Measurements from ENCODE around the gene PTPN4. TPM values are rescaled to one million over a fixed set of nuclear protein-coding genes. Genes with fewer than 3 reads are reported as not detected.
A peak's percentile ranks its signal among the peaks of the same experiment; 100 is the strongest.
"Not testable (repeated sequence)": the region's sequence is repeated elsewhere in the genome, so short reads cannot be mapped to it uniquely, and the experiment has no call there.

The PTPN4 gene
- total RNA-seq, 1 donor from 2014 or later = 21.4 TPM

DNA sequence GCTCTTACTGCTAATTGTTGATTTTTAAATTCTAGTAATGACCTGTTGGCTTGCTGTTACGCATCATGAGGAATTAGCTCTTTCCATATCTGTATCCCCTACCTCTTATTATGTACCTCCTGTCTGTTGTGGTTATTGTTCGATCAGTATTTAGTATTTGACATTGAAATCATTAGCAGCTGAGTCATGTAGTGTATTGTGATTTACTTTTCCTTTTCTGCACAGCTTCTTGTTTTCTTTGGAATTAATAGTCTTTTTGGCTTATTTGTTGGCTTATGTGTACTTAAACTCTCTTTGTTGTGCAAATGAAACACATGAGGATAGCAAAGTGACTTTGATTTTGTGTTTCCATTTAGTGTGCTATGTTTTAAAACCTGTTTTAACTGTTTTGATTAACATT is 257.5 kb downstream of the PTPN4 start:
- H3K27ac Mint-ChIP-seq (ENCODE audit: unreplicated experiment) = no peak overlapping the region
- no peak for TF ChIP-seq CTCF (IDR thresholded peaks at IDR 0.05)
- no peaks in the 10 kb centered on the region for H3K27me3 Mint-ChIP-seq (ENCODE audit: unreplicated experiment)
- H3K36me3 Mint-ChIP-seq (ENCODE audit: unreplicated experiment) = no peaks in the 10 kb centered on the region
- DNase-seq (ENCODE audit: extremely low spot score, unreplicated experiment) = no peak
- no peaks in the 10 kb centered on the region for H3K9me3 Mint-ChIP-seq (ENCODE audit: unreplicated experiment)
- H3K4me3 Mint-ChIP-seq (ENCODE audit: unreplicated experiment) = no peak overlapping the region
- H3K4me1 Mint-ChIP-seq (ENCODE audit: unreplicated experiment) = peaks cover 19% of the 10 kb centered on the region

GRCh38 chr2:120018549-120018948 is 258.8 kb downstream of the PTPN4 start:
- no peak for TF ChIP-seq CTCF (IDR thresholded peaks at IDR 0.05)
- H3K9me3 Mint-ChIP-seq (ENCODE audit: unreplicated experiment) = peaks cover 7% of the 10 kb centered on the region
- peaks cover 14% of the 10 kb centered on the region for H3K4me1 Mint-ChIP-seq (ENCODE audit: unreplicated experiment)
- H3K36me3 Mint-ChIP-seq (ENCODE audit: unreplicated experiment) = peaks cover 2% of the 10 kb centered on the region
- no peak overlapping the region for H3K27ac Mint-ChIP-seq (ENCODE audit: unreplicated experiment)
- no peak overlapping the region for H3K4me3 Mint-ChIP-seq (ENCODE audit: unreplicated experiment)
- H3K27me3 Mint-ChIP-seq (ENCODE audit: unreplicated experiment) = no peaks in the 10 kb centered on the region
- DNase-seq (ENCODE audit: extremely low spot score, unreplicated experiment) = no peak

GRCh38 chr2:120020554-120020953 is 260.8 kb downstream of the PTPN4 start:
- Mint-ChIP-seq H3K27ac (ENCODE audit: unreplicated experiment) (no peak overlapping the region), H3K4me3 (ENCODE audit: unreplicated experiment) (no peak overlapping the region), H3K9me3 (ENCODE audit: unreplicated experiment) (peaks cover 16% of the 10 kb centered on the region), H3K27me3 (ENCODE audit: unreplicated experiment) (no peaks in the 10 kb centered on the region), H3K4me1 (ENCODE audit: unreplicated experiment) (peaks cover 3% of the 10 kb centered on the region), H3K36me3 (ENCODE audit: unreplicated experiment) (peaks cover 12% of the 10 kb centered on the region)
- DNase-seq (ENCODE audit: extremely low spot score, unreplicated experiment) = no peak
- TF ChIP-seq CTCF (IDR thresholded peaks at IDR 0.05) = no peak

DNA sequence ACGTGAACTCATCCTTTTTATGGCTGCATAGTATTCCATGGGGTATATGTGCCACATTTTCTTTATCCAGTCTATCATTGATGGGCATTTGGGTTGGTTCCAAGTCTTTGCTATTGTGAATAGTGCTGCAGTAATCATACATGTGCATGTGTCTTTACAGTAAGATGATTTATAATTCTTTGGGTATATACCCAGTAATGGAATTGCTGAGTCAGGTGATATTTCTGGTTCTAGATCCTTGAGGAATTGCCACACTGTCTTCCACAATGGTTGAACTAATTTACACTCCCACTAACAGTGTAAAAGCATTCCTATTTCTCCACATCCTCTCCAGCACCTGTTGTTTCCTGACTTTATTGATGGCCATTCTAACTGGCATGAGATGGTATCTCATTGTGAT is 262.8 kb downstream of the PTPN4 start:
- not testable (repeated sequence) for H3K27ac Mint-ChIP-seq (ENCODE audit: unreplicated experiment); H3K27me3 Mint-ChIP-seq (ENCODE audit: unreplicated experiment)
- peaks cover 18% of the 10 kb centered on the region for H3K36me3 Mint-ChIP-seq (ENCODE audit: unreplicated experiment)

GRCh38 chr2:120026890-120027289 is 267.2 kb downstream of the PTPN4 start:
- H3K9me3 Mint-ChIP-seq (ENCODE audit: unreplicated experiment) = peaks cover 25% of the 10 kb centered on the region
- peaks cover 20% of the 10 kb centered on the region for H3K36me3 Mint-ChIP-seq (ENCODE audit: unreplicated experiment)
- no peak overlapping the region for H3K27ac Mint-ChIP-seq (ENCODE audit: unreplicated experiment)
- TF ChIP-seq CTCF (IDR thresholded peaks at IDR 0.05) = peak; percentile 30
- H3K4me1 Mint-ChIP-seq (ENCODE audit: unreplicated experiment) = no peaks in the 10 kb centered on the region
- no peaks in the 10 kb centered on the region for H3K27me3 Mint-ChIP-seq (ENCODE audit: unreplicated experiment)
- DNase-seq (ENCODE audit: extremely low spot score, unreplicated experiment) = no peak
- no peak overlapping the region for H3K4me3 Mint-ChIP-seq (ENCODE audit: unreplicated experiment)

More for the DNA sequence above, 262.8 kb downstream of the PTPN4 start:
- not testable (repeated sequence) for DNase-seq (ENCODE audit: extremely low spot score, unreplicated experiment); H3K4me1 Mint-ChIP-seq (ENCODE audit: unreplicated experiment); H3K4me3 Mint-ChIP-seq (ENCODE audit: unreplicated experiment)
- peaks cover 25% of the 10 kb centered on the region for H3K9me3 Mint-ChIP-seq (ENCODE audit: unreplicated experiment)

- H3K4me1 Mint-ChIP-seq (ENCODE audit: unreplicated experiment) = no peaks in the 10 kb centered on the region
- TF ChIP-seq CTCF (IDR thresholded peaks at IDR 0.05) = no peak
- no peak for DNase-seq (ENCODE audit: extremely low spot score, unreplicated experiment)
- no peak overlapping the region for H3K4me3 Mint-ChIP-seq (ENCODE audit: unreplicated experiment)
- no peak overlapping the region for H3K27ac Mint-ChIP-seq (ENCODE audit: unreplicated experiment)
- H3K36me3 Mint-ChIP-seq (ENCODE audit: unreplicated experiment) = peaks cover 16% of the 10 kb centered on the region
- no peaks in the 10 kb centered on the region for H3K27me3 Mint-ChIP-seq (ENCODE audit: unreplicated experiment)
- H3K9me3 Mint-ChIP-seq (ENCODE audit: unreplicated experiment) = peaks cover 15% of the 10 kb centered on the region
These were observed 269.1 kb downstream of the PTPN4 start for GRCh38 chr2:120028795-120029194.
